LNCAP (cell line): ENCODE results near the gene PIP5K1B.

Source experiments
- CTCF ChIP-seq: fragments of 450-650 bp; IDR thresholded peaks from 2 replicates; pipeline ENCODE4 v1.5.1; 2017; ENCODE audit warnings: mild to moderate bottlenecking

The PIP5K1B gene

GRCh38 chr9:69018737-69019136, 313.7 kb downstream of the PIP5K1B start:
- TF ChIP-seq CTCF, result no peak

- no peak for TF ChIP-seq CTCF
These were observed 314.8 kb downstream of the PIP5K1B start for GRCh38 chr9:69019808-69020207.

- TF ChIP-seq CTCF, result no peak
These were observed 315.5 kb downstream of the PIP5K1B start for GRCh38 chr9:69020301-69021145.

GRCh38 chr9:69023650-69024049, 318.6 kb downstream of the PIP5K1B start:
- no peak for TF ChIP-seq CTCF

- TF ChIP-seq CTCF, result peak; percentile 90
These were observed 322.5 kb downstream of the PIP5K1B start for GRCh38 chr9:69027355-69028097.

GRCh38 chr9:69028754-69029153, 323.7 kb downstream of the PIP5K1B start:
- no peak for TF ChIP-seq CTCF

GRCh38 chr9:69029535-69029934, 324.5 kb downstream of the PIP5K1B start:
- TF ChIP-seq CTCF, result no peak
